ENCODE measurements around the gene ANG. TPM values are rescaled to one million over a fixed set of nuclear protein-coding genes. Genes with fewer than 3 reads are reported as not detected.

Gene ANG
- total RNA-seq, 1 donor from 2014 or later, result 3.3 TPM

GRCh38 chr14:20682435-20683124 lies 6.0 kb upstream of the ANG start:
- Mint-ChIP-seq H3K27ac (ENCODE audit: unreplicated experiment) (no peak overlapping the region), H3K4me3 (no peak overlapping the region), H3K36me3 (ENCODE audit: low read depth) (no peaks in the 10 kb centered on the region), H3K9me3 (no peaks in the 10 kb centered on the region), H3K4me1 (peaks cover 8% of the 10 kb centered on the region), H3K27me3 (ENCODE audit: low read depth) (peaks cover 20% of the 10 kb centered on the region)
- no peak for TF ChIP-seq CTCF (conservative IDR thresholded peaks at IDR 0.05)
- DNase-seq (ENCODE audit: low read depth, low spot score), result peak; percentile 71

DNA sequence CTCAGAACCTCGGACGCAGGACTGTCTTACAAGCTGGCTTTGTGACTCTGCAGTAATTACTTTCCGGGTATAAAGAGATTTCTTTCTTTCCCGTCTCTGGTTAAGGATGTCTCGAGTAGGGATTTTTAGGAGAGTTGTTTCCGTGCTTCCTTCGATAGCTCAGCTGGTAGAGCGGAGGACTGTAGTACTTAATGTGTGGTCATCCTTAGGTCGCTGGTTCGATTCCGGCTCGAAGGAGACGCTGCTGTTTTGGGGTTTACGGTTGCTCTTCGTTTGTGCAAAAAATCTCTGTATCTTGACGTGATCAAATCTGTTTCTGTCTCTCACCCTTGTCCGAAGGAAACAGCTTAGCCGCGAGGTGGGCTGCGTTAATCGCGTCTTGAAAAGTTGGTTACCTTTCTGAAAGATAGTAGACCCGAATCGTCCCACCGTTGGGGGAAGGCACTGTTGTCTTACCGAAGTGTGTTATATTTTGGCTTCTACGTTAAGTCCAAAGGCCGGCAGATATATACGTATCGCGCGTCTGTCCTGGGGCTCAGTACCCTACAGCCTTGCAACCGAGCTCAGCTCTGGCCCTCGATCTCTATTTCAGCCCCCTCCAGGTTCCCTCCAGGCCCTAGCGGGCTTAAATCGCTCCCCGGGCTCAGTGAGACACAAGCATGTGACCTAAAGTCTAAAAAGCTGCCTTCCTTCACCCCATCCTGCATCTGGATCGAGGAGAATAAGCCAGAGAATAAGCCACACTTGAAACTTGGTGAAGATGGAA lies 5.3 kb upstream of the ANG start:
- no peak overlapping the region for H3K27ac Mint-ChIP-seq (ENCODE audit: unreplicated experiment)
- TF ChIP-seq CTCF (conservative IDR thresholded peaks at IDR 0.05), result no peak
- DNase-seq (ENCODE audit: low read depth, low spot score), result peak; percentile 76
- peaks cover 20% of the 10 kb centered on the region for H3K27me3 Mint-ChIP-seq (ENCODE audit: low read depth)
- H3K4me3 Mint-ChIP-seq, result no peak overlapping the region
- no peaks in the 10 kb centered on the region for H3K36me3 Mint-ChIP-seq (ENCODE audit: low read depth)
- no peaks in the 10 kb centered on the region for H3K9me3 Mint-ChIP-seq
- H3K4me1 Mint-ChIP-seq, result peaks cover 8% of the 10 kb centered on the region

DNA sequence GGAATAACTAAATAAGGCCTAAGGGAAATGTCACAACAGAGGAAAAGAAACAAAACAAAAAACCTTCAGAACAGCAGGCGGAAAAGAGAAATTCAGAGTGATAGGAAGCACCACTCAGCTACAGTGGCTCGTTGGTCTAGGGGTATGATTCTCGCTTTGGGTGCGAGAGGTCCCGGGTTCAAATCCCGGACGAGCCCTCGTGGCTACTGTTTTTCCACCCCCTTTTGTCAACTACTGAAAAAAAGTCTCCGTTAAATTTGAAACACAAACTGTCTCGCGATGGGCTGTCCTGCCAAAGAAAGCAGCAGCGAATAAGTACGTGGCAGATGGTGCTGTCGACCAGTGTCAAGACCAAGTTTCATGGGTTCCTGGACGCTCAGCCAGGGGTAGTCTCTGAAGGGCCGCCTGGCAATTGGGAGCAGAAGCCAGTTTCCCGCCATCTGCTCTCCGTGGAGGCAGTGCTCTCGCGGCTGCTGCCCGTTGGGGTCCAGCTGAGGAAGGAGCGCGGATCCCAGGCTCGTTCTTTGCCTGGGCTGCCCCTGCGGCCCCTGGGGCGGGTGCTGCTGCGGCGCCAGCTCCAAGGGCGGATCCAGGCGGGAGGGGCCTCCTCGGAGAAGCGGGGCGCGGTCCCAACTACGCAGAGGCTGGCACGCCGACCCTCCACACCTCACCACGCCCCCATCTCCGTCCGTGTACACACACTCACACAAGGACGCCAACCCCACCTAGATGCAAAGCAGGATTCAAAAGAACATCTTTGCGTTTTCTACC lies 4.5 kb upstream of the ANG start, which contains the start of gene RNASE4:
RNASE4 (plus strand) TSS at position 670 of the 771 bp plus-strand sequence. CDS start 14,812 bp downstream, outside the sequence.
- H3K9me3 Mint-ChIP-seq, result no peaks in the 10 kb centered on the region
- H3K36me3 Mint-ChIP-seq (ENCODE audit: low read depth), result no peaks in the 10 kb centered on the region
- H3K27ac Mint-ChIP-seq (ENCODE audit: unreplicated experiment), result peak within 1 kb of the TSS; percentile 37
- no peak within 1 kb of the TSS for H3K4me3 Mint-ChIP-seq
- peak; percentile 83 for DNase-seq (ENCODE audit: low read depth, low spot score)
- TF ChIP-seq CTCF (conservative IDR thresholded peaks at IDR 0.05), result no peak
- H3K27me3 Mint-ChIP-seq (ENCODE audit: low read depth), result peaks cover 20% of the 10 kb centered on the region
- peaks cover 8% of the 10 kb centered on the region for H3K4me1 Mint-ChIP-seq

- peak; percentile 17 for DNase-seq (ENCODE audit: low read depth, low spot score)
- H3K36me3 Mint-ChIP-seq (ENCODE audit: low read depth), result no peaks in the 10 kb centered on the region
- no peak for TF ChIP-seq CTCF (conservative IDR thresholded peaks at IDR 0.05)
- peaks cover 8% of the 10 kb centered on the region for H3K4me1 Mint-ChIP-seq
- H3K9me3 Mint-ChIP-seq, result no peaks in the 10 kb centered on the region
- peaks cover 20% of the 10 kb centered on the region for H3K27me3 Mint-ChIP-seq (ENCODE audit: low read depth)
- H3K4me3 Mint-ChIP-seq, result no peak overlapping the region
- H3K27ac Mint-ChIP-seq (ENCODE audit: unreplicated experiment), result peak overlapping the region; percentile 37
Observed at GRCh38 chr14:20684662-20685456, 3.7 kb upstream of the ANG start.
